ENCODE data around the gene CLMN.

GRCh38 chr14:95299271-95299670 lies 20.4 kb downstream of the CLMN start:
- TF ChIP-seq CTCF (IDR thresholded peaks at IDR 0.05) (no peak), POLR2A (IDR thresholded peaks at IDR 0.05) (no peak)

All from prostate gland (tissue), 2 donors.